Fibroblast of lung (primary cell): ENCODE data around the gene RBM38.

Source experiments
- CTCF ChIP-seq, 2 donors: IDR thresholded peaks in 1 of 2; conservative IDR thresholded peaks in 1 of 2; 1 replicate in 1 of 2; 2 replicates in 1 of 2; pipeline ENCODE4 v1.5.1; 2011 to 2012; ENCODE audit warnings: low read length in 2 of 2, control low read depth in 1 of 2, inconsistent platforms in 1 of 2, low read depth in 1 of 2, mild to moderate bottlenecking in 1 of 2
- EZH2 ChIP-seq: IDR thresholded peaks from 2 replicates; pipeline ENCODE4 v1.5.1; 2012; ENCODE audit warnings: low read length, control low read depth, mild to moderate bottlenecking; ENCODE audit errors: missing control alignments

GRCh38 chr20:57436223-57436545 is 45.0 kb downstream of the RBM38 start:
- no peak for TF ChIP-seq CTCF (conservative IDR thresholded peaks at IDR 0.05 in 1 of 2, IDR thresholded peaks at IDR 0.05 in 1 of 2; ENCODE audit: low read depth in 1 of 2, low read length in 2 of 2)
- TF ChIP-seq EZH2: no peak
